ENCODE results near the gene DIAPH2. TPM values are rescaled to one million over a fixed set of nuclear protein-coding genes. Genes with fewer than 3 reads are reported as not detected.
"Not testable (repeated sequence)": the region's sequence is repeated elsewhere in the genome, so short reads cannot be mapped to it uniquely, and the experiment has no call there.

DIAPH2 gene
- total RNA-seq, 2 donors from 2014 or later, result 12.5 to 18.3 TPM

GRCh38 chrX:96700625-96701024, 16.0 kb downstream of the DIAPH2 start:
- no peaks in the 10 kb centered on the region for H3K36me3 Mint-ChIP-seq (ENCODE audit: low read depth)
- no peak for DNase-seq

DNA sequence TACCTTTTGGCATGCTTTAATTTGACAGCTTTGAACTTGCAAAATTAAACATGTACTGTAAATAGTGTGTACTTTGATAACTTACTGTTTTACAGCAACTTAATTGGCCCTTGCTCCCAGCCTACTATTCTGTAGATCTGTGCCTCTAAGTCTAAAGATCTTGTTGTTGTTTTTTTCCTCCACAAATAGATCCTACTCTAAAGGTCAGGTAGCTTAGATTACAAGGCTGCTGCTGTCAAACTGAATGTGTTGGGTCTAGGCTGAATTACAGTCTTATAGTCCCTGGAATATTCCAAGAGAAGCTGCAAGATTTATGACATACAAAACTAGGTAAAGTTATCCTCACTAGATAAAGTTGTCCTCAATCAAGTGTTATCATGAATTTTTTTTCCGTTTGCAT, 18.7 kb downstream of the DIAPH2 start:
- Mint-ChIP-seq H3K27ac (no peak overlapping the region), H3K27me3 (no peaks in the 10 kb centered on the region), H3K4me3 (no peak overlapping the region), H3K4me1 (peaks cover 18% of the 10 kb centered on the region), H3K36me3 (ENCODE audit: low read depth) (no peaks in the 10 kb centered on the region)
- no peak for ATAC-seq
- DNase-seq, result no peak
- no peaks in the 10 kb centered on the region for H3K9me3 ChIP-seq (ENCODE audit: control insufficient read depth, low read length, poor library complexity, severe bottlenecking)

More at GRCh38 chrX:96700625-96701024, 16.0 kb downstream of the DIAPH2 start:
- Mint-ChIP-seq H3K4me1 (peaks cover 14% of the 10 kb centered on the region), H3K4me3 (no peak overlapping the region), H3K27ac (no peak overlapping the region), H3K27me3 (no peaks in the 10 kb centered on the region)
- ATAC-seq, result no peak
- H3K9me3 ChIP-seq (ENCODE audit: control insufficient read depth, low read length, poor library complexity, severe bottlenecking), result no peaks in the 10 kb centered on the region

DNA sequence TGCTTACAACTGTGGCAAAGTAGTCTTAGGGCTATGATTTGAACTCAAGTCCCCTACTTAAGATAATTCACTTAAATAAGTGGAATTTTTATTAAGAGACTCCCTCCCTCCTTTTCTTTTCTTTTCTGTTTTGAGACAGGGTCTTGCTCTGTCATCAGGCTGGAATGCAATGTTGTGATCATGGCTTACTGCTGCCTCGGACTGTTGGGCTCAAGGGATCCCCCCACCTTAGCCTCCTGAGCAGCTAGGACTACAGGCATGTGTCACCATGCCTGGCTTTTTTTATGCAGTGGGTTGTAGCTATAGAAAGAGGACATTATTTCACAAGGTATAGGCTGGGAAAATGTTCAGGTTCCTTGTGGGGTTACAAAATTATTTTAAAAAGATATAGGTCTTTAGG, 19.2 kb downstream of the DIAPH2 start:
- H3K4me1 Mint-ChIP-seq, result peaks cover 18% of the 10 kb centered on the region
- no peak overlapping the region for H3K27ac Mint-ChIP-seq
- no peaks in the 10 kb centered on the region for H3K36me3 Mint-ChIP-seq (ENCODE audit: low read depth)

GRCh38 chrX:96704629-96705028, 20.0 kb downstream of the DIAPH2 start:
- no peak for ATAC-seq
- H3K27ac Mint-ChIP-seq, result peak overlapping the region; percentile 47
- H3K27me3 Mint-ChIP-seq, result no peaks in the 10 kb centered on the region

More for the DNA sequence above, 19.2 kb downstream of the DIAPH2 start:
- no peak for ATAC-seq
- no peak for DNase-seq
- no peaks in the 10 kb centered on the region for H3K27me3 Mint-ChIP-seq
- H3K9me3 ChIP-seq (ENCODE audit: control insufficient read depth, low read length, poor library complexity, severe bottlenecking), result no peaks in the 10 kb centered on the region
- H3K4me3 Mint-ChIP-seq, result no peak overlapping the region

DNA sequence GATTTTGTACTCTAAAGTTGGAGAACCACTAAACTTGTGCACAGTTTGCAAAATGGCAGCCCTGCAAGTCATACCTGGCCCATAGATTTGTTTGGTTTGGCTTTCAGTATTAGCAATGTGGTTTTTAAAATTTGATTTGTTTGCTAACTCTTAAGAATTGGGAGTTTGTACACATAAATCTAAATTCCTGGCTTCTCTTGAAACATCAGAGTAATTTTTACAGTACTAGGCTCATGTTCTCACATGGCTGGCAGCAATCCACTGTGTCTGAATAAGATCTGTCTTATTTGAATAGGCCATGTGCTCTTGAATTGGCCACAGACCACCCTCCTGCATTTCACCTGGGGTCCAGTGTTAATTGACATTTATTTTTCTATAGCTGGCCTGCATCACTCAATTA, 21.3 kb downstream of the DIAPH2 start:
- DNase-seq, result no peak
- Mint-ChIP-seq H3K27ac (no peak overlapping the region), H3K4me3 (no peak overlapping the region), H3K36me3 (ENCODE audit: low read depth) (no peaks in the 10 kb centered on the region), H3K4me1 (peaks cover 14% of the 10 kb centered on the region), H3K27me3 (no peaks in the 10 kb centered on the region)
- ATAC-seq, result no peak
- H3K9me3 ChIP-seq (ENCODE audit: control insufficient read depth, low read length, poor library complexity, severe bottlenecking), result no peaks in the 10 kb centered on the region

More at GRCh38 chrX:96704629-96705028, 20.0 kb downstream of the DIAPH2 start:
- Mint-ChIP-seq H3K4me1 (peaks cover 18% of the 10 kb centered on the region), H3K4me3 (no peak overlapping the region), H3K36me3 (ENCODE audit: low read depth) (no peaks in the 10 kb centered on the region)
- H3K9me3 ChIP-seq (ENCODE audit: control insufficient read depth, low read length, poor library complexity, severe bottlenecking), result no peaks in the 10 kb centered on the region
- no peak for DNase-seq

DNA sequence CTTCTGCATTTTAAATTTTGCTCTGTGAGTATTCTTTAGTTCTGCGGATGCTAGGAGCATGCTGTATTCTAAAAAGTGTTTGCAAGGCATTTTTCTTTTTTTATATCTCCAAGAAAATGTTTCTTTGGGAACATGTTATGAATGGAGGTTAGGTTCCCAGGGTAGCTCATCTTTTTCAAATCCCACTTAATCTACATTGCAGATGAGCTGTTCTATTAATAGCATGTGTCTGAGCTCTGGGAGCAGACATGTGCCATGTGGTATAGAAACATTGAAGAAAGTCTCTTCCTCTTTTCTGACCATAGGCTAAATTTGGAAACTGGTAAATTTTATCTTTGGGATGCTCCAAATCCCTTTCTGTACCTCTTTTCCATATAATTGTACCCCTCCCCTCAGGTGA, 23.2 kb downstream of the DIAPH2 start:
- Mint-ChIP-seq H3K4me1 (peaks cover 15% of the 10 kb centered on the region), H3K27ac (no peak overlapping the region)

GRCh38 chrX:96710031-96710430, 25.4 kb downstream of the DIAPH2 start:
- DNase-seq (no peak), ATAC-seq (no peak)
- H3K27me3 Mint-ChIP-seq, result no peaks in the 10 kb centered on the region
- H3K27ac Mint-ChIP-seq, result no peak overlapping the region
- no peaks in the 10 kb centered on the region for H3K36me3 Mint-ChIP-seq (ENCODE audit: low read depth)
- H3K4me3 Mint-ChIP-seq, result no peak overlapping the region
- peaks cover 10% of the 10 kb centered on the region for H3K4me1 Mint-ChIP-seq
- no peaks in the 10 kb centered on the region for H3K9me3 ChIP-seq (ENCODE audit: control insufficient read depth, low read length, poor library complexity, severe bottlenecking)

More for the DNA sequence above, 23.2 kb downstream of the DIAPH2 start:
- no peaks in the 10 kb centered on the region for H3K36me3 Mint-ChIP-seq (ENCODE audit: low read depth)
- H3K4me3 Mint-ChIP-seq, result no peak overlapping the region
- DNase-seq (no peak), ATAC-seq (no peak)
- H3K9me3 ChIP-seq (ENCODE audit: control insufficient read depth, low read length, poor library complexity, severe bottlenecking), result no peaks in the 10 kb centered on the region
- no peaks in the 10 kb centered on the region for H3K27me3 Mint-ChIP-seq

DNA sequence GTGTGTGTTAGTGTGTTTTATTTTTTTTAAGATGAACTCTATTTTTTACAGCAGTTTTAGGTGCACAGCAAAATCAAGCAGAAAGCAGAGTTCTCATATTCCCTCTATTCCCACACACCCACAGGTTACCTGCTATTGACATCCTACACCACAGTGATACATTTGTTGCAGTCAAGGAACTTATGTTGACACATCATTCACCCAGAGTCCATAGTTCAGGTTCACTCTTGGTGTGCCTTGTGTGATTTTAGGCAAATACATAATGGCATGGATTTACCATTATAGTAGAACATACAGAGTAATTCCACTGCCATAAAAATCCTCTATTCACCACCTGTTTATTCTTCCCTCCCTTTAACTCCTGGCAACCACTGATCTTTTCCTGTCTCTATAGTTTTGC, 28.7 kb downstream of the DIAPH2 start:
- H3K9me3 ChIP-seq (ENCODE audit: control insufficient read depth, low read length, poor library complexity, severe bottlenecking), result no peaks in the 10 kb centered on the region
- no peak for ATAC-seq
- Mint-ChIP-seq H3K27me3 (no peaks in the 10 kb centered on the region), H3K4me1 (peaks cover 9% of the 10 kb centered on the region), H3K4me3 (no peak overlapping the region), H3K36me3 (ENCODE audit: low read depth) (no peaks in the 10 kb centered on the region), H3K27ac (no peak overlapping the region)
- no peak for DNase-seq

- not testable (repeated sequence) for H3K4me1 Mint-ChIP-seq; H3K36me3 Mint-ChIP-seq (ENCODE audit: low read depth); H3K4me3 Mint-ChIP-seq; ATAC-seq; DNase-seq; H3K9me3 ChIP-seq (ENCODE audit: control insufficient read depth, low read length, poor library complexity, severe bottlenecking); H3K27me3 Mint-ChIP-seq; H3K27ac Mint-ChIP-seq
Observed at GRCh38 chrX:96714393-96714792, 29.8 kb downstream of the DIAPH2 start.

DNA sequence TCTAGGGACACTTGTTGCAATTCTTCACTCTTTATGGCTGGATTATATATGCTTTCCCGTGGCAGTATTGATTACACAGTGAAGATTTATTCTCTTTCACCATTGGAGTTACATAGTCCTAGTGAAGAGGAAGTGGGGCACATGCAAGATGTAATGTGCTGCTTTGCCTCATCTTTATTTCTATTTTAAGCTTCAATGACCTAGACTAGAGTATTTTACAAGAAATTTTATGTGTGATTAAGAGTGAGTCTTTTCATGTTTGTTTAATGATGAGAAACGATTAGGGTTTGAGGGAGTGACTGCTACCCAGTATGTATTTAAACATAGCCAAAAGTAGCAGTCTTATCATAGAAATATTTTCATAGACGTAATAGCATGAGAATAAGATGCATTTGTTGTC, 30.8 kb downstream of the DIAPH2 start:
- Mint-ChIP-seq H3K36me3 (ENCODE audit: low read depth) (no peaks in the 10 kb centered on the region), H3K27ac (no peak overlapping the region), H3K4me1 (peaks cover 9% of the 10 kb centered on the region), H3K27me3 (no peaks in the 10 kb centered on the region), H3K4me3 (no peak overlapping the region)
- DNase-seq, result no peak
- ATAC-seq, result no peak
- H3K9me3 ChIP-seq (ENCODE audit: control insufficient read depth, low read length, poor library complexity, severe bottlenecking), result no peaks in the 10 kb centered on the region

- Mint-ChIP-seq H3K27me3 (no peaks in the 10 kb centered on the region), H3K27ac (no peak overlapping the region), H3K4me3 (no peak overlapping the region), H3K36me3 (ENCODE audit: low read depth) (no peaks in the 10 kb centered on the region), H3K4me1 (peaks cover 4% of the 10 kb centered on the region)
- no peaks in the 10 kb centered on the region for H3K9me3 ChIP-seq (ENCODE audit: control insufficient read depth, low read length, poor library complexity, severe bottlenecking)
- DNase-seq, result no peak
- no peak for ATAC-seq
Observed at GRCh38 chrX:96719161-96719875, 34.7 kb downstream of the DIAPH2 start.

GRCh38 chrX:96721354-96721753, 36.7 kb downstream of the DIAPH2 start:
- Mint-ChIP-seq H3K27me3 (no peaks in the 10 kb centered on the region), H3K4me3 (no peak overlapping the region)
- no peak for ATAC-seq

GRCh38 chrX:96722781-96723180, 38.1 kb downstream of the DIAPH2 start:
- ATAC-seq, result no peak
- Mint-ChIP-seq H3K4me1 (peaks cover 3% of the 10 kb centered on the region), H3K27ac (no peak overlapping the region), H3K27me3 (no peaks in the 10 kb centered on the region), H3K36me3 (ENCODE audit: low read depth) (no peaks in the 10 kb centered on the region), H3K4me3 (no peak overlapping the region)
- H3K9me3 ChIP-seq (ENCODE audit: control insufficient read depth, low read length, poor library complexity, severe bottlenecking), result no peaks in the 10 kb centered on the region
- DNase-seq, result no peak

More at GRCh38 chrX:96721354-96721753, 36.7 kb downstream of the DIAPH2 start:
- no peak for DNase-seq
- no peak overlapping the region for H3K27ac Mint-ChIP-seq
- no peaks in the 10 kb centered on the region for H3K9me3 ChIP-seq (ENCODE audit: control insufficient read depth, low read length, poor library complexity, severe bottlenecking)
- H3K4me1 Mint-ChIP-seq, result peaks cover 6% of the 10 kb centered on the region
- H3K36me3 Mint-ChIP-seq (ENCODE audit: low read depth), result no peaks in the 10 kb centered on the region

DNA sequence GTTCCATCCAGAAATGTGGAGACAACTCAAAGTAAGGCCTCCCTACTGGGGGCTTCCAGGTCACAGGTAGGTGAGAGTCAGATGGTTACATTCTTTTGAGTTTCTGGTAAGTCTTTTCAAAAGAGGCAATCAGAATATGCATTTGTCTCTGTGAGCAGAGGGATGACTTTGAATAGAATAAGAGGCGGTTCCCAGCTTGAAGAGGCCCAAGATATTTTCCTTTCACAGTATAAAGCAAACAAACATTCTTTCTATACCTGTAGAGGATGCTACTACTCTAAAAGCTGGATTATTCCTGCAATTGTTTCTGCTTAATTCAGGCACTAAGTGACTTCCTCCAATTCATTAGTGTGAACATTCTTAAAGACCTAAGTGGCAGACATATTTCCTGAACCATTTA, 44.4 kb downstream of the DIAPH2 start:
- no peak for DNase-seq
- ATAC-seq, result no peak
- H3K9me3 ChIP-seq (ENCODE audit: control insufficient read depth, low read length, poor library complexity, severe bottlenecking), result no peaks in the 10 kb centered on the region
- Mint-ChIP-seq H3K27me3 (no peaks in the 10 kb centered on the region), H3K4me1 (peaks cover 7% of the 10 kb centered on the region), H3K4me3 (no peak overlapping the region), H3K36me3 (ENCODE audit: low read depth) (no peaks in the 10 kb centered on the region), H3K27ac (no peak overlapping the region)
